ENCODE results near the gene PRCC. TPM values are rescaled to one million over a fixed set of nuclear protein-coding genes. Genes with fewer than 3 reads are reported as not detected.

Gene PRCC
- total and polyA plus RNA-seq, 2 of the 4 experiments (the other 2 are of a cell fraction), result 10.6 to 59.6 TPM

DNA sequence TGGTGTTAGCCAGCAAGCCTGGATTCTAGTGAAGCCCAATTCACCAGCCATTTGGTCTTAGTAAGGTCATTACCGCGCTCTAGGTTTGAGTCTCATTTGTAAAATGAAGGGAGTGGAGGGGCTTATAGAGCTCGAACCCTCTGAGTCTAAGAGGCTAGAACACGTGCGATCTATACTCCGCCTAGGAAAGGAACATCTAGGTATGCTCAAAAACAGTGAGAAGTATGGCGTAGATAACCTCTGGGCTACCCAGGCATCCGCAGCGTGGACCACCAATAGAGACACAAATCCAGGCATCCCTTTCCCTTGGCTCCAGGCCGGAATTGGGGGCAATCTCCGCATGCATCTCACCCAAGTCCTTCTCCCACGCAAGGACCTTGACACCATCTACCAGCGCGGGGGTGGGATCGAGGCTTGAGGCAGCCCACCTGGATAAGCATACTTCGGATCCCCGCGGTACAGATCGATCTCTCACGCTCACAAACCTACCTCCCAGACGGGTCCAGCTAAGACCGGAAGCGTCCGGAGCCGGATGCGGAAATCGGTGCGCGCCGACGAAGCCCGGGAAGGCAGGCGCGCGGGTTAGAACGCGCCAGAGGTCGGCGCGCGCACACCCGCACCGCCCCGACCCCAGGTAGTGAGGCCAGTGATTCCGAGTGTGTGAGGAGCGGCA lies 39.3 kb upstream of the PRCC start, which contains the start of gene METTL25B:
Gene METTL25B (plus strand): TSS at position 544 of the 673 bp plus-strand sequence. CDS start 636 bp downstream, outside the sequence.
- H3K23ac ChIP-seq (ENCODE audit: low read depth, low read length), result peak within 1 kb of the TSS; percentile 99
- H3K4me1 ChIP-seq (ENCODE audit: control insufficient read depth, insufficient read depth, low read length), result peaks cover 8% of the 10 kb centered on the region
- DNase-seq, result peak; percentile 75
- H3K9me3 ChIP-seq (ENCODE audit: control insufficient read depth, insufficient read depth, low read length), result no peaks in the 10 kb centered on the region
- peak within 1 kb of the TSS; percentile 60 for H3K4me3 ChIP-seq (ENCODE audit: insufficient read depth, low read depth, low read length)
- peak within 1 kb of the TSS; percentile 98 for H3K9ac ChIP-seq (ENCODE audit: low read depth, low read length)
- H2AFZ ChIP-seq (replicated peaks; ENCODE audit: low read length, poor library complexity), result peak within 1 kb of the TSS; percentile 97
- peak within 1 kb of the TSS; percentile 71 for H2BK5ac ChIP-seq (ENCODE audit: low read depth, low read length, poor library complexity, severe bottlenecking)
- peak within 1 kb of the TSS; percentile 92 for H3K56ac ChIP-seq (ENCODE audit: extremely low read depth, insufficient read depth, low read length)
- H2AK9ac ChIP-seq (replicated peaks; ENCODE audit: low read depth, low read length, poor library complexity), result peak within 1 kb of the TSS; percentile 98
- peak within 1 kb of the TSS; percentile 98 for H2AK5ac ChIP-seq (ENCODE audit: low read depth, low read length)
- peak within 1 kb of the TSS; percentile 64 for H3K18ac ChIP-seq (ENCODE audit: low read depth, low read length)
- peak; percentile 77 for ATAC-seq (ENCODE audit: low read depth)
- WGBS, 2 experiments (ENCODE audit: extremely low coverage in 2 of 2, insufficient read length in 1 of 2), result 0% methylated on average over 12 of the region's 46 CpGs; no CpG with 5 or more reads in 1 of the 2 experiments
- H3K4me2 ChIP-seq (ENCODE audit: low read depth, low read length), result peak within 1 kb of the TSS; percentile 98
- no peak within 1 kb of the TSS; the same call in 1 of the 2 replicates for H2BK20ac ChIP-seq (ENCODE audit: low read depth, low read length)
- peak within 1 kb of the TSS; percentile 98 to 99 for H4K8ac ChIP-seq (ENCODE audit: low read depth in 2 of 2, low read length in 2 of 2)
- H3K4ac ChIP-seq (ENCODE audit: low read depth, low read length), result peak within 1 kb of the TSS; percentile 99
- no TSS peak for BruUV-seq (replicated peaks)
- ChIA-PET POLR2A (ENCODE audit: unreplicated experiment) (interaction anchor here (0.6 to 1.4 kb wide), 3 partner anchors 13 to 167 kb away, joined by 3 to 5 read pairs (median 3); partner anchors contain the start of gene MRPL24), CTCF (interaction anchor here (0.7 to 6.3 kb wide), 4 partner anchors 14 to 132 kb away, joined by 3 to 104 read pairs (median 23); partner anchors contain the start of gene NTRK1)
- peak within 1 kb of the TSS; percentile 90 for H4K5ac ChIP-seq (ENCODE audit: low read depth, low read length)
- peaks cover 23% of the 10 kb centered on the region for H3K36me3 ChIP-seq (ENCODE audit: control insufficient read depth, insufficient read depth, low read length)
- H3K14ac ChIP-seq (replicated peaks; ENCODE audit: low read depth, low read length), result peak within 1 kb of the TSS; percentile 99
- H4K20me1 ChIP-seq (ENCODE audit: insufficient read depth, low read length), result peaks cover 36% of the 10 kb centered on the region
- dilution Hi-C loops (cut with HindIII; ENCODE audit: low sequenced_read_pairs, unreplicated experiment) (no loop called here), in situ Hi-C loops (cut with MboI; ENCODE audit: low sequenced_read_pairs) (no loop called here), intact Hi-C loops (cut with micrococcal nuclease) (loop anchor here (2.0 to 10.0 kb wide), 3 partner anchors 39 to 223 kb away; partner anchors contain the start of genes LRRC71, MEF2D and PRCC)
- H3K79me1 ChIP-seq (ENCODE audit: low read depth in 1 of 2, low read length in 2 of 2), result peaks cover 28 to 65% of the 10 kb centered on the region in 2 experiments
- H3K27me3 ChIP-seq (ENCODE audit: control insufficient read depth, insufficient read depth, low read length), result no peaks in the 10 kb centered on the region
- peak within 1 kb of the TSS; percentile 17; the same call in 1 of the 3 replicates for H2BK15ac ChIP-seq (ENCODE audit: low read depth, low read length)
- peak within 1 kb of the TSS; percentile 60 for H2BK120ac ChIP-seq (ENCODE audit: low read depth, low read length)
- H3K27ac ChIP-seq (ENCODE audit: insufficient read depth, low read length), result peak within 1 kb of the TSS; percentile 94
- H4K91ac ChIP-seq (ENCODE audit: insufficient read depth, low read depth, low read length), result peak within 1 kb of the TSS; percentile 95
- peaks cover 8% of the 10 kb centered on the region; the same call in 1 of the 2 replicates for H3K9me1 ChIP-seq (ENCODE audit: insufficient read depth, low read length)
- TF ChIP-seq, protein P1, sequence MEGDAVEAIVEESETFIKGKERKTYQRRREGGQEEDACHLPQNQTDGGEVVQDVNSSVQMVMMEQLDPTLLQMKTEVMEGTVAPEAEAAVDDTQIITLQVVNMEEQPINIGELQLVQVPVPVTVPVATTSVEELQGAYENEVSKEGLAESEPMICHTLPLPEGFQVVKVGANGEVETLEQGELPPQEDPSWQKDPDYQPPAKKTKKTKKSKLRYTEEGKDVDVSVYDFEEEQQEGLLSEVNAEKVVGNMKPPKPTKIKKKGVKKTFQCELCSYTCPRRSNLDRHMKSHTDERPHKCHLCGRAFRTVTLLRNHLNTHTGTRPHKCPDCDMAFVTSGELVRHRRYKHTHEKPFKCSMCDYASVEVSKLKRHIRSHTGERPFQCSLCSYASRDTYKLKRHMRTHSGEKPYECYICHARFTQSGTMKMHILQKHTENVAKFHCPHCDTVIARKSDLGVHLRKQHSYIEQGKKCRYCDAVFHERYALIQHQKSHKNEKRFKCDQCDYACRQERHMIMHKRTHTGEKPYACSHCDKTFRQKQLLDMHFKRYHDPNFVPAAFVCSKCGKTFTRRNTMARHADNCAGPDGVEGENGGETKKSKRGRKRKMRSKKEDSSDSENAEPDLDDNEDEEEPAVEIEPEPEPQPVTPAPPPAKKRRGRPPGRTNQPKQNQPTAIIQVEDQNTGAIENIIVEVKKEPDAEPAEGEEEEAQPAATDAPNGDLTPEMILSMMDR (conservative IDR thresholded peaks at IDR 0.05; ENCODE audit: low read depth, low read length), result no peak
- TF ChIP-seq RFX5 (IDR thresholded peaks at IDR 0.05; ENCODE audit: low read depth, low read length) (no peak), MXI1 (IDR thresholded peaks at IDR 0.05; ENCODE audit: borderline replicate concordance, low read depth, low read length) (no peak), NFE2L2 (IDR thresholded peaks at IDR 0.05; ENCODE audit: low read depth, low read length) (no peak), MAFK (IDR thresholded peaks at IDR 0.05; ENCODE audit: low read depth, low read length) (no peak), FOS (IDR thresholded peaks at IDR 0.05; ENCODE audit: low read depth, low read length) (no peak), POLR2A (IDR thresholded peaks at IDR 0.05; ENCODE audit: low read depth, low read length) (no peak), BHLHE40 (IDR thresholded peaks at IDR 0.05; ENCODE audit: low read depth, low read length) (no peak), RAD21 (IDR thresholded peaks at IDR 0.05; ENCODE audit: low read length) (no peak), CEBPB (IDR thresholded peaks at IDR 0.05; ENCODE audit: low read depth, low read length) (no peak), SMC3 (IDR thresholded peaks at IDR 0.05; ENCODE audit: low read depth, low read length) (no peak), MAZ (IDR thresholded peaks at IDR 0.05; ENCODE audit: borderline replicate concordance, low read depth, low read length) (no peak), CHD1 (IDR thresholded peaks at IDR 0.05; ENCODE audit: low read depth, low read length) (no peak)
- TF ChIP-seq, protein P2, sequence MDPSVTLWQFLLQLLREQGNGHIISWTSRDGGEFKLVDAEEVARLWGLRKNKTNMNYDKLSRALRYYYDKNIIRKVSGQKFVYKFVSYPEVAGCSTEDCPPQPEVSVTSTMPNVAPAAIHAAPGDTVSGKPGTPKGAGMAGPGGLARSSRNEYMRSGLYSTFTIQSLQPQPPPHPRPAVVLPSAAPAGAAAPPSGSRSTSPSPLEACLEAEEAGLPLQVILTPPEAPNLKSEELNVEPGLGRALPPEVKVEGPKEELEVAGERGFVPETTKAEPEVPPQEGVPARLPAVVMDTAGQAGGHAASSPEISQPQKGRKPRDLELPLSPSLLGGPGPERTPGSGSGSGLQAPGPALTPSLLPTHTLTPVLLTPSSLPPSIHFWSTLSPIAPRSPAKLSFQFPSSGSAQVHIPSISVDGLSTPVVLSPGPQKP (IDR thresholded peaks at IDR 0.05; ENCODE audit: borderline replicate concordance, low read depth, low read length), result no peak; the same call in 1 of the 2 replicates

Data from IMR-90 (cell line).